Right forelimb (tissue), 1 donor: Measurements from ENCODE around the gene CDKN1A.
"Not testable (repeated sequence)": the region's sequence is repeated elsewhere in the genome, so short reads cannot be mapped to it uniquely, and the experiment has no call there.

Source experiments
- DNase-seq: peaks from one replicate; pipeline ENCODE4 v3.0.0-alpha.2; 2018

Gene CDKN1A

GRCh38 chr6:36678488-36679042 is at the start of gene CDKN1A:
Gene CDKN1A, plus strand, starts transcription at chr6:36678714. Its CDS starts 5,388 bp downstream, at chr6:36684102.
- peak; percentile 85 for DNase-seq

GRCh38 chr6:36629784-36630183 is 48.7 kb upstream of the CDKN1A start:
- no peak for DNase-seq

GRCh38 chr6:36631326-36632011 is 47.0 kb upstream of the CDKN1A start:
- DNase-seq = no peak

- DNase-seq = no peak
Measured at GRCh38 chr6:36633370-36633769, 45.1 kb upstream of the CDKN1A start.

- peak; percentile 61 for DNase-seq
Measured at GRCh38 chr6:36633915-36634314, 44.6 kb upstream of the CDKN1A start.

- DNase-seq = no peak
Measured at GRCh38 chr6:36634317-36635108, 44.0 kb upstream of the CDKN1A start.

DNA sequence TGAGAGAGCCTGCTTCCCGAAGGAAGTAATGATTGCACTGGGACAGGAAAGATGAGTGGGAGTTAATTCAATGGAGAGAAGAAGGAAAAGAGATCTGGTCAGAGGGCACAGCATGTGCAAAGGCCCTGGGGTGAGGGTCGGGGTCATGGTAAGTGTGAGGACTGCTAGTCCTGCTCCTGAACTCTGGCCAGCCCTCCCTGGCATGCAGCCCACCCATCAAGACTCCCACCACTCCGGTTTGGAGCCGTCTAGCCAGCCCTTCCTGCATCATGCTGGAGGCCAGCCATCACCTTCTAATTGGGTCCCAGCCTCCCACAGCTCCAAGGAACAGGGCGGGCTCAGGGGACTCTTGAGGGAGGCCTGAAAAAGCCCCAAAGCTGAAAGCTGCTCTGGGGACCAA is 42.2 kb upstream of the CDKN1A start:
- DNase-seq = no peak

DNA sequence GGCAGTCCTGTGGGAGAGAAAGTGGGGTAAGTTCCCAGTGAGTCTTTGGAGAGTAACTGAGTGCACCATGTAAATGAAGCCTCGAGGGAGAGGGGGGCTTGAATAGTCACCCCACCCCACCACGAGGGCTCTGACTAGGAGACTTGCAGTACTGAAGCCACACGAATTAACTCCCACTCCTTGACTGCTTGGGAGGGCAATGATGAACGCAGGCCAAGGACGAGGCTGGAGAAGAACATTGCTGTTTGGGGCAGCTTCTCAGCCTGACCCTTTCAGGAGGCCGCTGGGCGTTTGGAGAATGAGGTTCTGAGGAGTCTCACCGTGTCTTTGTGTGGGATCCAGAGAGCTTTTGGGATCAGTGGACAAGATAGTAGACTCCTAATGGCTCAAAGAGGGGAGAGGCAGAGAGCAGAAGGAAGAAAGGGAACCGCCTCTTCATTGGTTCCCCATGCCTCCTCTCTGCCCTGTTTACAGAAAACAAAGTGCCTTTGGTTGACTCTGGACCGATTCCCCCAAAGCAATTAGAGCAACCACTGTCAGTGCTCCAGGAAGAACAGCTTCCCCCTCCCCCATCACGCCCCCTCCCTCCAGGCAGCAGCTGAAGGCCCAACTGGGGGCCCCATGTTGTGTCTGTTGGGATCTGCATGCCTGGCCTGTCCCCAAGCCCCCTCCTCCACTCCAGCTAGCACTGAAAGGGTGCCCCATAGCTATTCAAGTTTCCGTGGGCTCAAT is 41.7 kb upstream of the CDKN1A start:
- DNase-seq = no peak

GRCh38 chr6:36638579-36638978 is 39.9 kb upstream of the CDKN1A start:
- no peak for DNase-seq

DNA sequence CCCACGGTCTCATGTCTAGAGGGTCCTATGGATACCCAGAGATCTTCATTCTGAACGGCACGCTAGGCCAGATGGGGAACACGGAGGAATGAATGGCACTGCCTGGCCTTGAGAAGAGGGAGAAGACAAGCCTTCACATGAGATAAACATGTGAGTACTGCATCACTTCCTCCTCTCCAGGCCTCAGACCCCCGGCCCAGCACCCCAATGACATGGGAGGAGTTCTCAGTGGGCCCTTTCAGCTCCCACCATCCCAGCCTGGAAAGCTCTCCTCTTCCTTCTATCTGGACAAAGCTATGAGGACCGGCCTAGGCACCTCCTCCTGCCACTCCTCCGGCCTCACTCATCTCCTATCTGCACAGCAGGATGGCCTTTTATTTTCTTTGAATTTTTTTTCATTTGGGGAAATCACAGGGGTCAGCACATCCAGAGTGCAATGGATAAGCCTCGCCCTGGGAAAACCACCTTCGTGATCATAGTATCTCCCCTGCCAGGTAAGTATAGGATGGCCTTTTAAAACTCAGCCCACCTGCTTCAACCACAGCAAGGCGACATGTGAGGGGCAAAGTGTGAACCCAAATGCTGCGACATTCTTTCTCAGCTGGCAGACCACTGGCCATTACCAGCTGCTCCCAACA is 39.2 kb upstream of the CDKN1A start:
- no peak for DNase-seq

- no peak for DNase-seq
Measured at GRCh38 chr6:36641543-36641942, 37.0 kb upstream of the CDKN1A start.

GRCh38 chr6:36642913-36643817 is 35.3 kb upstream of the CDKN1A start:
- no peak for DNase-seq

DNA sequence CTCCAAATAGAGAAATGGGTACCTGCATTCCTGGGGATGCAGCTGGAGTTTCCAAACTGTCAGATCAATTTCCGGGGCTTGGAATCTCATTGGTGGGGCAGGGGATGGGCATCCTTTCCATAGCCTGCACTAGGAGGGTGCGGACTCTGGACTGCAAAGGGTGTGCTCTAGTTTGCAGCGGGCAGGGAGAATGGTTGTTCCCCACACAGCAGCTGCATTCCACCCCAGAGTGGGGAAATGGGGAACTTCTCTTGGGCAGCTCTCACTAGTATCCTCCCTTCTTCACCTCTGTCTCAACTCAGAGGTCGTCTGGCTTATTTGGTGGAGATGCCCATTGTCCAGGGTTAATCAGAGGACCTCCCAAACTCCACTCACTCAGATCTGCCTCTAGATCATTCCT is 34.5 kb upstream of the CDKN1A start:
- no peak for DNase-seq

DNA sequence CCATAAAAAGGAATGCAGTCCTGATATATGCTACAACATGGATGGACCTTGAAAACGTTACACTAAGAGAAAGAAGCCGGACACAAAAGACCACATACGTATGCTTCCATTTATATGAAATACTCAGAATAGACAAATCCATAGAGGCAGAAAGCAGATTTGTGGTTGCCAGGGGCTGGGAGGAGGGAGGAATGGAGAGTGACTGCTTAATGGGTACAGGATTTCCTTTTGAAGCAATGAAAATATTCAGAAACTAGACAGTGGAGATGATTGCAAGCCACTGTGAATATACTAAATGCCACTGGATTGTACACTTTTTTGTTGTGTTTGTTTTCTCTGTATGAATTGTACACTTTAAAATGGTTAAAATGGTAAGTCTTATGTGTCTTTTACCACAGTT is 29.4 kb upstream of the CDKN1A start:
- no peak for DNase-seq

DNA sequence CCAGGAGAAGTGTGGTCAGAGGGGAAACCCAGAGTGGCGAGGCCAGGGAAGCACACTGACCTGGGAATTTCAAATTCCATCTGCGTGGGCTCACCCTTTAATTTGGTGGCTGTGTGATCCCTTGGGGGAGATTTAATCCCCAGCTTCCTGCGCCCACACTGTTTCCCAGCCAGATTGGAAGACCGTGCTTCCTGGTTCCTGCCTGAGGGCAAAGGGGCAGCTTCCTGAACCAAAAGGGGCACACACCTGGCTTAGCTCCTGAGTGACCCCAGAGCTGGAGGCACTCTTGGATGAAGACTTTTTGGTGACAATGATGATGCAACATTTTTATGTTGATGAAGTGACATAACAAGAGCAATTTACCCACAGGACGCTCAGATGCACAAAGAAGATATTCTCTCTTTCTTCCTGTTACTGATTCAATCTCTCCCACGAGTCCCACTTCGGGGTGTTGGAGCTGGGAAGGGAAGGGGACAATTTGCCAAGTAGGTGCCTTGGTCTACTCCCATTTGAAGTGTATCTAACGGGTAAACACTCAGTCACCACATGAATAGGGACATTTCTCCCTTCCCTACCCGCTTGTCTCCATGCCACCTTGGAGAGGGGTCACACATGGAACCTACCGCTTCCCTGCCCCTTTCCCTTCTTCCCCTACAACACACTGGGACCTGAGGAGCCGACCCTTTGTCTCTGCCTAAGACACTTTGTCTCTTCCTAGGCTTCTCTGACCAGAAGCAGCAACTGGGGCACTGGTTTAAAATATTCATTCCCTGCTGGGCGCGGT is 28.6 kb upstream of the CDKN1A start:
- DNase-seq = no peak

DNA sequence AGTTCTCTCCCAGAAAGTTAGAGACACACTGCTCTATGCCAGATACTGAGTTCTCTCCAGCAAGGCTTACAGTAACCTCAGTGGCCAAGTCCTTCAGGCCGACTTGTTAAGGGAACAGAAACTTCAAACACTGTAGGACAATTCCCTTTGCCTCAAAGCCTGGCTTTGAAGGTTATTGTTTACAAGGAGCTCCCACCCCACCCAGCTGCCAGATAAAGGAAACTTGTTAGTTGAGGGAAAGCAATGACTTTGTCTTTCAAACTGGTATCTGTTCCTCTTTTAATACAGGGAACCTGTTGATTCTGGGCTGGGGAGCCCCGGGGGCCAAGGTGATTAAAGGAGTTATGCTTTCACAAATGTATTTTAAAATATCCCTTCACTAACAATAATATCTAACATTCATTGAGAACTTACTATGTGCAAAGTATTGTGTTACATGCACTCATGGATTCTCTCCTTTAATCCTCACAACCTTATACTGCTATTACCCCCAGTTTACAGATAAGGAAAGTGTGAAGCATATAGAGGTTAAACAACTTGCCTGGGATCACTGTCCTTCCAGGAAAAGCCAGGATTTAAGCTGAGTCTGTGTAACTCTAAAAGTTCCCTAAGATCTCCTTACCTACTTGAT is 27.6 kb upstream of the CDKN1A start:
- no peak for DNase-seq

- no peak for DNase-seq
Measured at GRCh38 chr6:36651659-36652379, 26.7 kb upstream of the CDKN1A start.

DNA sequence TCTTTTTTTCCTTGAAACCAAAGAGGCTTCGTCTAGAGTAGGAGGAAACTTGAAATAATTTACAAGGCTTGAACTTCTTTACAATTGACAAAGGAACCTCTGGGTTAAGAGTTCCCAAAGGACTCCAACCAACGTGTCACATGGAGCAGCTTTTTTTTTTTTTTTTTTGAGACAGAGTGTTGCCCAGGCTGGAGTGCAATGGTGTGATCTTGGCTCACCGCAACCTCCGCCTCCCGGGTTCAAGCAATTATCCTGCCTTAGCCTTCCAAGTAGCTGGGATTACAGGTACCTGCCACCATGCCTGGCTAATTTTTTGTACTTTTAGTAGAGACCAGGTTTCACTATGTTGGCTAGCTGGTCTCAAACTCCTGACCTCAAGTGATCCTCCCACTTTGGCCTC is 24.0 kb upstream of the CDKN1A start:
- not testable (repeated sequence) for DNase-seq

GRCh38 chr6:36655085-36655724 is 23.3 kb upstream of the CDKN1A start:
- no peak for DNase-seq
